Prostate gland (tissue), 2 donors: ENCODE results near the gene PVR.

Source experiments
- CTCF ChIP-seq, 4 experiments: fragments of 200-600 bp in 2 of 4; fragments of 450-650 bp in 2 of 4; sonication (generic) in 2 of 4; IDR thresholded peaks; 1 replicate in 3 of 4; 2 replicates in 1 of 4; pipeline ENCODE4 v1.5.1; 2016 to 2019; ENCODE audit warnings: antibody characterized with exemption in 4 of 4, mild to moderate bottlenecking in 2 of 4, moderate library complexity in 2 of 4
- POLR2A ChIP-seq: fragments of 450-650 bp; IDR thresholded peaks from one replicate; pipeline ENCODE4 v1.6.1; 2016; ENCODE audit warnings: antibody characterized with exemption, mild to moderate bottlenecking

GRCh38 chr19:44689290-44690130 lies 45.8 kb downstream of the PVR start:
- peak; percentile 82 to 94 (median 90) for TF ChIP-seq CTCF (IDR thresholded peaks at IDR 0.05)
- no peak for TF ChIP-seq POLR2A
